HG02884 (cell line): Measurements from ENCODE around the gene PCGF5.
"Not testable (repeated sequence)": the region's sequence is repeated elsewhere in the genome, so short reads cannot be mapped to it uniquely, and the experiment has no call there.

Source experiments
- ATAC-seq: cut with Tn5 transposase; IDR thresholded peaks from one replicate; pipeline ENCODE4 v1.9.1; 2021; ENCODE audit warnings: mild to moderate bottlenecking, moderate library complexity; ENCODE audit not compliant: unreplicated experiment

Gene PCGF5

GRCh38 chr10:91319336-91319735, 98.9 kb downstream of the PCGF5 start:
- no peak for ATAC-seq

GRCh38 chr10:91323293-91323905, 102.9 kb downstream of the PCGF5 start:
- not testable (repeated sequence) for ATAC-seq

- no peak for ATAC-seq
These were observed 108.0 kb downstream of the PCGF5 start for GRCh38 chr10:91328320-91328984.
